H1 (cell line): ENCODE data around the gene MACROD1. TPM values are rescaled to one million over a fixed set of nuclear protein-coding genes. Genes with fewer than 3 reads are reported as not detected.

Experiments used
- RXRA ChIP-seq: IDR thresholded peaks from 2 replicates; pipeline ENCODE4 v1.6.1; 2011; ENCODE audit warnings: low read depth, mild to moderate bottlenecking, low read length, moderate library complexity; ENCODE audit not compliant: insufficient read depth
- TEAD4 ChIP-seq: IDR thresholded peaks from 2 replicates; pipeline ENCODE4 v1.6.1; 2012; ENCODE audit warnings: low read depth, low read length, inconsistent platforms, mixed read lengths
- polyA plus RNA-seq, 7 experiments: library from polyadenylated mRNA; depleted of rRNA in 3 of 7; stranded (reverse) in 5 of 7; unstranded in 2 of 7; fragments of >200 nt in 5 of 7; fragments of 200-250 nt in 2 of 7; gene quantifications; 1 replicate in 5 of 7; 2 replicates in 1 of 7; 4 replicates in 1 of 7; pipeline versions ENCODE4 v1.2.1 to v1.2.3, GENCODE V29; 2011 to 2013; ENCODE audit warnings: missing spikeins in 2 of 7, mixed read lengths in 2 of 7
- total RNA-seq: library from RNA; stranded (reverse); fragmentation: NEBNext Ultra II Directional; extraction: Animal tissue kit (Norgen Biotek cat#: 25700); gene quantifications from 2 replicates; pipeline ENCODE4 v1.2.1, GENCODE V29; 2021

Gene MACROD1
- total and polyA plus RNA-seq, 2 of the 8 experiments (the other 6 are each of a cell fraction or from before 2014, with no cell fraction given), result 19.5 to 34.1 TPM

- TF ChIP-seq RXRA, result no peak
- TF ChIP-seq TEAD4, result no peak
Measured at GRCh38 chr11:64125676-64126075, 40.2 kb downstream of the MACROD1 start (continued).
